Ecto neural progenitor cell (in vitro differentiated cells): ENCODE results near the gene HRG.
"Not testable (repeated sequence)": the region's sequence is repeated elsewhere in the genome, so short reads cannot be mapped to it uniquely, and the experiment has no call there.

Experiments used
- DNase-seq: peaks from one replicate; pipeline ENCODE4 v3.0.0-alpha.2; 2018; ENCODE audit warnings: low spot score

HRG gene, protein sequence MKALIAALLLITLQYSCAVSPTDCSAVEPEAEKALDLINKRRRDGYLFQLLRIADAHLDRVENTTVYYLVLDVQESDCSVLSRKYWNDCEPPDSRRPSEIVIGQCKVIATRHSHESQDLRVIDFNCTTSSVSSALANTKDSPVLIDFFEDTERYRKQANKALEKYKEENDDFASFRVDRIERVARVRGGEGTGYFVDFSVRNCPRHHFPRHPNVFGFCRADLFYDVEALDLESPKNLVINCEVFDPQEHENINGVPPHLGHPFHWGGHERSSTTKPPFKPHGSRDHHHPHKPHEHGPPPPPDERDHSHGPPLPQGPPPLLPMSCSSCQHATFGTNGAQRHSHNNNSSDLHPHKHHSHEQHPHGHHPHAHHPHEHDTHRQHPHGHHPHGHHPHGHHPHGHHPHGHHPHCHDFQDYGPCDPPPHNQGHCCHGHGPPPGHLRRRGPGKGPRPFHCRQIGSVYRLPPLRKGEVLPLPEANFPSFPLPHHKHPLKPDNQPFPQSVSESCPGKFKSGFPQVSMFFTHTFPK

DNA sequence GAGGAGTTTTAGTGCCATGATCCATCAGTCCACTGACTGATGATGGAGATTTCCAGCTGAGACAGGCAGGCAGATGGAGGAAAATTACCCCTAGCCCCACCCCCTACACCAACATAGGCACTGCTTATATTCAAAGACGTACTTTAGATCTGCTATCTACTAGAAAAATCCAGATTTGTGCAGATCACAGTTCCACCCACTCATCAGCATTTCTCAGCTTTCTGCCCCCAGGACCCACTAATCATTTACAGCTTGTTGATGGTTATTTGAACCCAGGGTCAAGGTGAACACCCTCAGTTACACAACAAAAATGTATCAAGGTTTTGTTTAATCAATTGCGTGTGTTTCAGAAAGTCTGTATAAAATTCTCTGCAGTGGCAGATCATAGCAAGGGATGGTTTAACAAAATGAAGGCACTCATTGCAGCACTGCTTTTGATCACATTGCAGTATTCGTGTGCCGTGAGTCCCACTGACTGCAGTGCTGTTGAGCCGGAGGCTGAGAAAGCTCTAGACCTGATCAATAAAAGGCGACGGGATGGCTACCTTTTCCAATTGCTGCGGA, at the start of gene HRG:
Gene HRG, plus strand, starts transcription at position 390 of the 564 bp plus-strand sequence. Its CDS starts 18 bp downstream, at position 408.
- no peak for DNase-seq

DNA sequence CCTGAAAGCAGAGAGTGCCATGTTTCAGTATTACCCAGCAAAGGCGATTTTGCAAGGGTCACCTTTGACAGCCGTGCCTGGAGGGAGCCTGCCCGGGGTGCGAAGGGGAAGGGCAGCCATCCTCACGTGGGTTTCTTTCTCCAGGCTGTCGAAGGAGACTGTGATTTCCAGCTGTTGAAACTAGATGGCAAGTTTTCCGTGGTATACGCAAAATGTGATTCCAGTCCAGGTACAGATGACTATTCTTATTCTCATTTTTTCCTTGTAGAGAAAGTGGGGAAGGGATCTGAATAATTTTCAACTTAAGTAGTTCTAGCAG, 49.6 kb upstream of the HRG start:
- no peak for DNase-seq

DNA sequence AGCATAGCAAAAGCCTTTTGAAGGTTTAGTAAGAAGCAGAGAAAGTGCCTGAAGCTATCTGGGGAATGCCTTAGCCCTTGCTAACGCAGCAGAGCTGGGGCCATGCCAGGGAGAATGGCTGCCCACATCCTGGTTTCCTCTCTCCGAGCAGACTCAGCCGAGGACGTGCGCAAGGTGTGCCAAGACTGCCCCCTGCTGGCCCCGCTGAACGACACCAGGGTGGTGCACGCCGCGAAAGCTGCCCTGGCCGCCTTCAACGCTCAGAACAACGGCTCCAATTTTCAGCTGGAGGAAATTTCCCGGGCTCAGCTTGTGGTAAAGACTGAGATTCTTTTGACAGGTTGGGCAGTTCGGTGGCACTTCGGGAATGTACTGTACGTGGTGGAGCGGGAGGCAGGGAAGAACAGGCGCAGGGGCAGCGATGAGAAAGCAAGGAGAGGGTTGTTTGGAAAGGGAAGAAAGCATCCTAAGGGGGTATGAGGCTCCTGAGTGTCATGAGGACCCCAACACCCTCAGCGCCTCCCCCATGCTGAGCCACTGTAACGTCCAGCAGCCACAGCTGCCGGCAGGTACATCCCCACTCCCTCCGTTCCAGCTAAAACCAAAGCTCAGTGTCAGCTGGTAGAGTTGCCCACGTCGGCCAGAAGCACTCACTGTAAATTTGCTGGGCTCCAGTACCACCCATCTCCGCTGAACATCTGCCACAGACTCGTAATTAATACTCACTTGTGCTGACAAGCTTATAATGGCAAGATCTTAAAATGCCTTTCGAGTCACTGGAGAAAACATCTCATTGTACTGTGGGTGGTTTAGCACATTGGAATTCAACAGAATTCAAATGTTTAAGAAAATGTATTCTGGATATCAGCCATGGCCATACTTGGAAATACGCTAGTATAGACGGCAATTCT, 48.5 kb upstream of the HRG start:
- DNase-seq, result peak; percentile 84

DNA sequence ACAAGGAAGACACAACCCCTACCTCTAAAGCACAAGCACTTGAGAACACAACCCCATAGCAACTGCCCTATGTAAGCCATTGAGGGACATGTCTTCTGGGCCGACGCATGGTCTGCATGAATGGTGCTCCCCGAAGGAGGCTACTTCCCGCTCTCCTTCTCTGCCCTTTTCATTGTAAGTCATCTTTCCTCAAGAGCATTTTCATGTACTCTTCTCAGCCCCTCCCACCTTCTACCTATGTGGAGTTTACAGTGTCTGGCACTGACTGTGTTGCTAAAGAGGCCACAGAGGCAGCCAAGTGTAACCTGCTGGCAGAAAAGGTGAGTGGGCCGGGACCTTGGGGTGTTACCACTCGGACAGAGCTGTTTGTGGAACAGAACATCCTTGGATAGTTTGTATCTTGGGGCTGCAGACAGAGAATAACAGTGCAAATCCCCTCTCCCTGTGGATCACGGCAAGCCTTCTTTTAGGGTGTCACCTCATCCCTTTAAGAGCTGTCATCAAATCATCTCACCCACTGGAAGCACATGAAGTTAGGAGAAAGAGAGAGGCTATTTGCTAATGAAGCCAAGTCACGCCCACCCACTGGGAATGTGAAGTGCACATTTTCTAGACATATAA, 47.4 kb upstream of the HRG start:
- DNase-seq, result no peak

DNA sequence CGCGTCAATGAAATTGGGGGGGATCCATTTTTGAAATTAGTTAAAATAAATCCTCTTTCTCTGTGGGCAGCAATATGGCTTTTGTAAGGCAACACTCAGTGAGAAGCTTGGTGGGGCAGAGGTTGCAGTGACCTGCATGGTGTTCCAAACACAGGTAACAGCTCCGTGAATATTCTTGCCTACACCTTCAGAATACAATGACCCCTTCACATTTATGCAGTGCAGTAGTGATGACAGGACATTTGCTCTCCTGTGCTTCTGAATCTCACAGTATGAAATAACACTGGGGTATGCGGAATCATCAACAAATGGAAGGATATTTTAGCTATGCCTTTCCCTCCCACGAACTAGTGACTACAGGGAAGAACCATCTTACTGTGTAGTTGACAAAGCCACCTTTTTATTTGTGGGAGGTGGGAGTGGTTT, 46.0 kb upstream of the HRG start:
- DNase-seq, result no peak

DNA sequence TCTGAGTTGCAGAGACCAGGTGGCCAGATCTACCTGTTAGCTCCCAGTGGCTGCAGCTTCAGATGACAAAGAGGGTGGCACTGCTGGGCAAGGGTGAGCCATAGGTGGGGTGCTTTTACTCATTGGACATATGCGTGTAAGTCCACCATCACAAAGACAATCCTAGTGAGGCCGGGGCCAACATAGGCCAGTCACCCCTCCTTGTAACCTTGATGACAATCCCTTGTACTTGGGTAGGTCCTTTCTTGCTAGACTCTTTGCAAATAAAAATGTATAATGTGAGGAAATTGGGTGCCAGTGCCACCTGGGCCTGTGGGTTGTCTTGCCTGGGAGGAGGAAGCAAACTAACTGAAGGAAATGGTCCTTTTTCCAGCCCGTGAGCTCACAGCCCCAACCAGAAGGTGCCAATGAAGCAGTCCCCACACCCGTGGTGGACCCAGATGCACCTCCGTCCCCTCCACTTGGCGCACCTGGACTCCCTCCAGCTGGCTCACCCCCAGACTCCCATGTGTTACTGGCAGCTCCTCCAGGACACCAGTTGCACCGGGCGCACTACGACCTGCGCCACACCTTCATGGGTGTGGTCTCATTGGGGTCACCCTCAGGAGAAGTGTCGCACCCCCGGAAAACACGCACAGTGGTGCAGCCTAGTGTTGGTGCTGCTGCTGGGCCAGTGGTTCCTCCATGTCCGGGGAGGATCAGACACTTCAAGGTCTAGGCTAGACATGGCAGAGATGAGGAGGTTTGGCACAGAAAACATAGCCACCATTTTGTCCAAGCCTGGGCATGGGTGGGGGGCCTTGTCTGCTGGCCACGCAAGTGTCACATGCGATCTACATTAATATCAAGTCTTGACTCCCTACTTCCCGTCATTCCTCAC, 45.4 kb upstream of the HRG start:
- no peak for DNase-seq

DNA sequence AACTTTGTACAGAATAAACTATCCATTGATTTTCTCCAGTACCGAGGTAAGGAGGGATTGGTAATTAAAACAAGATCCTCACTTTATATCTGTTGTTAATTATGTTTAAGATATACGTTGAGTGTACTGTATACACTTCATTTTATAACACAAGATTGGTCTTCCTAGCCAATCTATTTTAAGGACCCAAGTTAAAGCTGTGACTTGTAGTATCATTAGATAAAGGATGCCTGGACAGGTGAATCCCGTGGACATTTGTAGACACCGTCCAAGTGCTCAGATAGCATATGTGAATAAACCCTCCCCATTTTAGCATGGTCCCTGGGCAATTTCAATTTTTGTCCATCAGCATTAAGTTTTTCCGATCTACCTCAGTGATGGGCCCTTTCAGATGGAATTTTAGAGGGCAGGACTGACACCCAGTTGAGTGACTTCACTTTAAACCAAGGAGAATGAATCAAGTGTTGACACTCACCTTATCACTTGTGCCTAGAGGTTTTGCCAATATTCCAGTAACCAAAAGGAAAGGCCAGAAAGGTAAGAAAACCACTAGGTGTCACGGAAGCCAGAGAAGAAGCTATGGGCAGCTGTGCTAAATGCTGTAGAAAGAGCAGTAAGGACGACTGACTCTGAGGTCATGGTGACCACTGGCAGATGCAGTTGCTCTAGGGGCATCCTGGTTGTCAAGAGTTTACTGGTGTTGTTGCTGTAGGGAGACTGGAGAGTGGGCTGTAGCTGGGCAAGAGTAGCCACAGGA, 43.7 kb upstream of the HRG start:
- no peak for DNase-seq

DNA sequence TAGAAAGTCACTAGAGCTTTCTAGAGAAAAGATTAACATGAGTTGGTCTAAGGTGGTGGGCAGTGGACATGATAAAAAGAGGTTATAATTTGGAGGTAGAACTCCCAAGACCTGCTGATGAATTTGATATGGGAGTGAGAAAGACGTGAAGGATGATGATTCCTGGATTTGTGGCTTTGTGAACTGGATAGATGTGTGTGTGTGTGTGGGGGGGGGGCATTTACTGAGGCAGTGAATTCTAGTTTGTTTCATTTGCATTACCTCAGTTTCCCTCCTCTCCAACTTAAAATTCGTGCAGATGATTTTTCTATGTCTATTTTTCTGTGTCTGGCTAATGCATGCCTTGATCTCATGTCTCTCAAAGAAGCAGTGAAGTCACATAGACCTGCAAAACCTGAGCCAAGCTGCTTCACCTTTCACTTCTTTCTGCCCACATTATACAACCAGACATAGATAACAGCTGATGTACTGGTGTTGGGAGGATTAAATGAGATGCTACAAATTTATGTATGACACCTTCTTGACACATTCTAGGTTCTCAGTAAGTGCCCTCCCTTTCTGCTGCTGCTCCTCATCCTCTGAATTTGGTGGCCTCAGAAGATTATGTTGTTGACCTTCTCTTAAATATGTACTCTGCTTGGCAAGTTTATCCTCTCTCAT, 43.0 kb upstream of the HRG start:
- DNase-seq, result no peak

DNA sequence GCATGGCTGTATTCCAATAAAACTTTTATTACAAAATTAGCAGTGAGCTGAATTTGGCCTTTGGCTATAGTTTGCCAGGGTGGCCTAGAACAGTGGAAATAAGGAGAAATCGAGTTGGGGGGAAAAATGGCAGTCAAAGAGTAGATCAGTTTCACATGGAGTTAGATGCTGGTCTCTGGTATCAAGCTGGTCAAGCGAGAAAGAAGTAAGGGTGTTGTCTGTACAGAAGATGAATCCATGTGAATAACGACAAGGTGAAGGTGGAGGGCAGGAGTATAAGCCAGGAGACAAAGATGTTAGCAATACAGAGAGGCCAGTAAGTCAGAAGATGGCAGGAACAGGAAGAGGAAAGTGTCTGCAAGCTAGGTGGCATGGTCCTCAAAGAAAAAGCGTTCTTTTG, 41.2 kb upstream of the HRG start:
- DNase-seq, result no peak

DNA sequence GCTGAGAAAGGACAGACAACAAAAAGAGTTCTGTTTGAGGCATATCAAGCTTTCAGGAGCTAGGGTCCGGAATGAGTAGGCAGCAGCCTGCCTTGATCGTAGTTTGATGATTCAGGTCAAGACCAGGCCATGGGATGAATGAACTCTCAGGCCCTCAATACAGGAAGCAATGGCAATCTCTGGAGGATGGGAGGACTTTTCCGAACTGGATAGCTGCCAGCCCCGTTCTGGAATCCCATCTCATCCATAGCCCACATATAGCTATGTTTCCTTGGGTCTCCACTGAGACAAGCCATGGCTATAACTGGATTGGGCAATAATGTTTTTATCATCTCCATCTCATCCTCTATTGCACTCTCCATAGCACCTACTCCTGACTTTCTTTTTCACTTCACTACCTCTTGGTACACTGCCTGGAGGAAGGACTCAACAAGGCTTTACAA, 40.2 kb upstream of the HRG start:
- no peak for DNase-seq

DNA sequence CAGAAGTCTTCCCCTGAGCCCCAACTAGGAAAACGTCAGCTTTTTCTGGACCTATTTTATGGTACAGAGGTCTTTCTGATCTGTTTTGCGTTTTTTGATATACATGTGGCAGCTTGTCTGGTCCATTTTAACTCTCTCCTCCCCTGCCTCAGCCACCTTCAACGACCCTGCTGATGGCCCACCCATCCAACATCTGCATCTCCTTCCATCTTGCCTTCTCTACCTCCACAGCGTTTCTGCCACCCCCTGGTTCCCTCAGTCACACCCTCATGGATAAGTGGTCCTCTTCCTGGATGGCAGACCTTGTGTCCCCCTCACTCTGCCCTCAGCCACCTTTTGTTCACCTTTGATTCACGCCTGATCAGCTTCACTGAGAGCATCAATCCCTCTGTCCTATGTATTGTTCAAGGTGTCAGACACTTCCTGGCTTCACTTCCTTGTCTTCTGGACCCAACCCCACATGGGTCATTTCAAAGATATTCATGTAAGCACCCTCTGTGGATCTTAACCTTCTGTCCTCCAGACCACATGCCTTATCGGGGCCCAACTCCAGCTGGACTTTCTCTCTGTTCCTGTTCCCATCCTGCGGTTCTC, 39.5 kb upstream of the HRG start:
- DNase-seq, result no peak

DNA sequence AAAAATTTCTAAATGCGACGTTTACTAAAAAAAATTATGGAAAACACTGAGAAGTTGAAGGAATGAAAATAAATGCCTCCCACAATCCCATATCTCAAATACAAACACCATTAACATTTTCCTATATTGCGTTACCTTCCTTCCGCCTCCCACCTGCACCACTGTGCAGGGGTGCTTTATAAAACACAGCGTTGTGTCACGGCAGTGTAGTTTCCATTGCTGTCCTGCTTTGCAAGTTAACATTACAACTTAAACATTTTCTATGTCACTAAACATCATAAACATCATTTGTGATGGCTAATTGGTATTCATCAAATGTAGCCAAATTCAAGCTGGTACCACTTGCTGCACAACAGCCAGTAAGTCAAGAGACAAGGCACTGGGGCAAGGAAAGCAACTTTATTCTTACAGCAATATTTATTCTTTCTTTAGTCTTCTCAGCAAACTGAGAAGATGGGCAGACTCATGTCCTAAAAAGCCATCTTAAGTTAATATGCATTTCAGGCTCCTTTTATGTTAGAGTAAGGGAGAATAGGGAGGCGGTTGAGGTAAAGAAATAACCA, 37.9 kb upstream of the HRG start:
- no peak for DNase-seq

DNA sequence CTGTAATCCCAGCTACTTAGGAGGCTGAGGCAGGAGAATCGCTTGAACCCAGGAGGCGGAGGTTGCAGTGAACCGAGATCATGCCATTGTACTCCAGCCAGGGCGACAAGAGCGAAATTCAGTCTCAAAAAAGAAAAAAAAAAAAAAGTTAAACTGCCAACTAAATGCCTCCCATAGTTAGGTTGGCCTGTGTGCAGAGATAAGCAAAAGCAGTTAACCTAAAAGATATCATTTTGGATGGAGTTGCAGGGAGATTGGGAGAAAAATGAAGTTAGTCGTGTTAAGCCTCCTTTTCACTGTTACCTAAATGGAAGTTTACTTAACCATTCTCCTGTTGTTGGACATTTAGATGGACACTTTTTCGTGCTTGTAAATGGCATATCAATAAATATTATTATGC, 37.1 kb upstream of the HRG start:
- no peak for DNase-seq

DNA sequence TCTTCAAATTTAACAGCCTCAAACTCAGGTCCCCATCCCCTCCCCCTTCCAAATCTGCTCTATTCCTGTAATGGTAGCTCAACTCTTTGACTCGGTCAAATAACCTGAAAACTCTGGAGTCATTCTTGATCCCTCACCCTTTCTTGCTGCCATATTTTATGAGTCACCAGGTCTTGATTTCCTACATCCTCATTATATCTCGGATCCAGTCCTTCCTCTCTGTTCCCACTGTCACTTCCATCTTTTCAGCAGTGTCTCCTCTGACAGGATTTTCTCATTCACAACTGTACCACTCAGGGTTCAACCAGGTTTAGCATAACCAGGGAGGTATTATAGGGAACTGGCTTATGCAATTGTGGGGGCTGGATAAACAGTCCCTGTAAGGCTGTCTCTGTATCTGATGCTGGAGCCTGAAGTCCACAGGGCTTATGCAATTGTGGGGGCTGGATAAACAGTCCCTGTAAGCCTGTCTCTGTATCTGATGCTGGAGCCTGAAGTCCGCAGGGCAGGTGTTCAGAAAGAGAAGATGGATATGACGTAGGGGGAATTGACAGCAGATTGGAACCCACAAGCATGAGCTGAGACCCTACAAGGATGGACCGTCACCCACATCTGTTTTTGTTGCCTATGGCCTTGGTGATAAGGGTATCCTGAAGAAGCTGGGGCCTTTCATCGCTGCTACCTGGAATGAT, 34.7 kb upstream of the HRG start:
- DNase-seq, result no peak

DNA sequence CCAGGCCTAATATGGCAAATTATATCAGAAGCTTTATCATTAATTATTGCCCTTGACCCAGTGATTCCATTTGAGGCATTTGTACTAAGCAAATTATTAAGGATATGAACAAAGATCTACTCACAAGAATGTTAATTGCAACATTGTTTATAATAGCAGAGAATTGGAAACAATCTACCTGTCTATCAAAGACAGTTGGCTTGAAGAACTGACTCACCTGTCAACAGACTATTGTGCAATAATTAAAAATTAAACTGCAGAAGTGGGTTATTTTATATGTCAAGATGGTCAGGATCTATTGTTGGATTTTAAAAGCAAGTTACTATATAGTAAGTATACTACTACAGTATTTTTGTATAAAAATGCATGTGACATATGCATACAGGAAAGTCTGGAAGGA, 32.3 kb upstream of the HRG start:
- no peak for DNase-seq

DNA sequence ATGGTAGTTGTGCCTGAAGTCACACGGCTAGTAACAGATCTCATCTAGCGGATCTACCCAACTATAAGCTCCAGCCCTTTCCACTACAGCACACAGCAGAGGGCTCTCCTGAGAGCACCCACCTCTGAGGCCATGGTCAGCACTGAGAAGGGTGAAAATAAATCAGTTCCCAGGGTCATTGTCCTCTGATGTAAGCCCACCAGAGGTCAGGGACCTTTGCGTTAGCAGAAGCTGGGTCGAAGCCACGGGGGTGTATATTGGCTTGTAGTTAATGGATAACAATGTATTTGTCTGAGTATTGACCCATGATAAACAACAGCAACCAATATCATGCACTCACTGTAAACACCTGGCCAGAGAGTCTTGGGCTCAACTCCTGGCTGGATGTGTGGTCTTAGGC, 31.6 kb upstream of the HRG start:
- DNase-seq, result not testable (repeated sequence)

DNA sequence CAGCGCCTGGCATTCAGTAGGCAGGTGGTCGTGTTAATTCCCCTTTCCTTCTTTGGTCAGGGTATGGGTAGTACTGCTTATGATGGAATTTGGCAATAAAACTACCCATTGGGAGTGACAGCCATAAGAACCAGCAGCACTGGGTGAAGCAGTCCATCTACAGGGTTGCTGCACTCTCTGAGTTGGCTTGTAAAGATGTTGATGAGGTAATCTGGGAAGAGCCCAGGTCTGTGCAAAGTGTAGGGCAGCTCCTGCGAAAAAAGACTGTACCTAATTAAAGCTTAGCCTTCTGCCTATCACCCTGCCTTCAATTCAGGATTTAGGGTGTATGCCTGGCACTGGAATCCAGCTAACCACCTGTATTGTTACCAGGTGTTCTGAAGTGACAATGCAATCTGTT, 30.3 kb upstream of the HRG start:
- DNase-seq, result no peak

DNA sequence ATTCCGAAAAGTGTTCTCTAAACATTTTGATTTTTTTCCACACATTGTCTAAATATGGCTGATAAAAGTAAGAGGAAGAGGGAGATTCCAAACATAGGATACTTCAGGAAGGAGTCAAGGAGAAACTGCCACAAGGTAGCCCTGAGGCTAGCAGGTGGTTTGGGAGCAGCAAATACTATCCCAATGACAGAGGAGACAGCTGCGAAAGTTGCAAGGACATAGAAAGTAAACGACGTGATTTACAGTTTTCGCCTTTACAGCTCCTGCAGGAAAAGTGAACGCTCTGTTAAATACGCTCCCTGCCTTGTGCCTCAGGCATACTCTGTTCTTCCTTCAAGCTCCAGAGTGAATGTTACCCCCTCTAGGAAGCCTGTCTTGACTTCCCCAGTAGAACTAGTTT, 29.3 kb upstream of the HRG start:
- no peak for DNase-seq

DNA sequence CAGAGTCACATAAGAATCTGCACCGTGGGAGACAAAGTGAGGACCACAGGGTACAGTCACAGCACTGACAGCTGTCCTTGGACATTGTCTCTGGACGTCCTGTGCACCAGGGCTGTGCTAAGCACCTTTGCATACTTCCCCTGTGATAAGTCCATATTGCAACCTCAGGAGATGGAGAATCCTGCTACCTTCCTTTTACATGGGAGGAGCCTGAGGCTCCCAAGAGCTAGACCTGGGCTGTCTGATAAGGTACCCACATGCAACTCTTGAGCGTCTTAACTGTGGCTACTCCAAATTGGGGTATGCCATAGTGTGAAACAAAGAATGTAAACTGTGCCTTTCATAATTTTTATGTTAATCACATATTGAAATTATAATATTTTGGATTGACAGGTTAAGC, 28.1 kb upstream of the HRG start:
- DNase-seq, result no peak
